GM12874 (cell line): ENCODE results near the gene LCNL1.

Source experiments
- CTCF ChIP-seq: IDR thresholded peaks from 2 replicates; pipeline ENCODE4 v1.5.1; 2011; ENCODE audit warnings: low read depth, mild to moderate bottlenecking, control low read depth, low read length, moderate library complexity; ENCODE audit not compliant: insufficient read depth

The LCNL1 gene

GRCh38 chr9:137026828-137027227, 44.0 kb downstream of the LCNL1 start:
- no peak for TF ChIP-seq CTCF

GRCh38 chr9:137027369-137028262, 44.8 kb downstream of the LCNL1 start, which contains the start of gene ABCA2:
ABCA2 (minus strand) TSS chr9:137028237; CDS start chr9:137028140, 97 bp downstream.
- no peak for TF ChIP-seq CTCF

GRCh38 chr9:137028263-137029057, 45.7 kb downstream of the LCNL1 start:
- TF ChIP-seq CTCF: peak; percentile 85

- TF ChIP-seq CTCF: peak; percentile 97
These were observed 46.5 kb downstream of the LCNL1 start for GRCh38 chr9:137029058-137029936.

- no peak for TF ChIP-seq CTCF
These were observed 47.2 kb downstream of the LCNL1 start for GRCh38 chr9:137030006-137030405.

- no peak for TF ChIP-seq CTCF
These were observed 48.0 kb downstream of the LCNL1 start for GRCh38 chr9:137030538-137031527.
